HG02763 (cell line): ENCODE data around the gene NHEJ1.

Source experiments
- ATAC-seq: cut with Tn5 transposase; IDR thresholded peaks from one replicate; pipeline ENCODE4 v1.9.1; 2021; ENCODE audit warnings: mild to moderate bottlenecking, moderate library complexity; ENCODE audit not compliant: unreplicated experiment

Gene NHEJ1

DNA sequence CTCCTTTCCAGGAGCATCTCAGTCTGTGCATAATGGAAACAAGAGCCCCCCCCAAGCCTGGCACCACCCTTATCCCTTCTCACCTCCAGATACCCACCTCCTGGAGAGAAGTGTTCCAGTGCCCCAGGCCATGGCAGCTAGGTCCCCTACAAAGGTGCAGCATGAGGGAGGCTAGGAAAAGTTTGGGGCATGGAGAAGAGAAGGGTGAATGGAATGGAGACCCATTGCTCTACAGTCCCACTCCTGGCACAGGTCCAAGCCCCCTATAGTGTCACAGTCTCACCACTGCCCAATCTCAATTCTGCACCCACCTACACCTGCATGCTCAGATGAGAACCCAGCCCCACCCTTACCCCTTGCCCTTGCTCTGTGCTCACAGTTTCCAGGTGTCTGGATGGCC is 8.3 kb upstream of the NHEJ1 start:
- no peak for ATAC-seq

DNA sequence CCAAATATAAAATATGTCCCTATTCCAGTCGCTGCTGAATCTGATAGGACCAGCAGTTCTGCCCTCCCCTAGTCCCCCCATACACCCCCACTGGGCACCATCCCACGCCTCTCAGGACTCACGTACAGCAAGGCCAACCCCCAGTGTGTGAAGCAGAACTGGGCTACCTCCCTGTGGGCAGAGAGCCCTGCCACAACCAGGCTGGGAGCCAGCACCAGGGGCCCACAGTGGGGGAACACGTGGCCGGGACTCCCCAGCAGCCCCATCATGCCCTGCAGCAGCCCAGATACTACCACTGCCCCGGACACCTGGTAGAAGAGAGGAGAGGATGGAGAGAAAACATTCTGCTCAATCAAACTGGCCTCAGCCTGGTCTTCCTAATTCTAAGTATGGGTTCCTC is 7.9 kb upstream of the NHEJ1 start:
- ATAC-seq = no peak

DNA sequence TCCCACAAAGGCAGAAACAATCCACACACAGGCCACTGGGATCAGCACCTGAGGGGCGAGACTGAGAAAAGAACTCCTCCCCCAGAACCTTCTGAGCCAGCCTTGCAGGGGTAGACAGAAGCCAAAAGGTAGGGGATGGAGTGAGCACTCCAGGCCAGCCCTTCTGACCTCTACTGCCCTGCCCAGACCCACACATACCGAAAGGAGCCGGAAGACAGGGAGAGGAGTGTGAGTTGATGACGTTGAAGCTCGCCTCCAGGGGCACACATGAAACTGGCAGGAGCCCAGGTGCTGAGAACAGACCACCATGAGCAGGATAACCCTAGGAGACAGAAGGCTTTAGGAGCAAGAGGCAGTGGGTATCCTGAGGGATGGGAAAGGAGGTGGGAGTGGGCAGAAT is 7.4 kb upstream of the NHEJ1 start:
- ATAC-seq = no peak

DNA sequence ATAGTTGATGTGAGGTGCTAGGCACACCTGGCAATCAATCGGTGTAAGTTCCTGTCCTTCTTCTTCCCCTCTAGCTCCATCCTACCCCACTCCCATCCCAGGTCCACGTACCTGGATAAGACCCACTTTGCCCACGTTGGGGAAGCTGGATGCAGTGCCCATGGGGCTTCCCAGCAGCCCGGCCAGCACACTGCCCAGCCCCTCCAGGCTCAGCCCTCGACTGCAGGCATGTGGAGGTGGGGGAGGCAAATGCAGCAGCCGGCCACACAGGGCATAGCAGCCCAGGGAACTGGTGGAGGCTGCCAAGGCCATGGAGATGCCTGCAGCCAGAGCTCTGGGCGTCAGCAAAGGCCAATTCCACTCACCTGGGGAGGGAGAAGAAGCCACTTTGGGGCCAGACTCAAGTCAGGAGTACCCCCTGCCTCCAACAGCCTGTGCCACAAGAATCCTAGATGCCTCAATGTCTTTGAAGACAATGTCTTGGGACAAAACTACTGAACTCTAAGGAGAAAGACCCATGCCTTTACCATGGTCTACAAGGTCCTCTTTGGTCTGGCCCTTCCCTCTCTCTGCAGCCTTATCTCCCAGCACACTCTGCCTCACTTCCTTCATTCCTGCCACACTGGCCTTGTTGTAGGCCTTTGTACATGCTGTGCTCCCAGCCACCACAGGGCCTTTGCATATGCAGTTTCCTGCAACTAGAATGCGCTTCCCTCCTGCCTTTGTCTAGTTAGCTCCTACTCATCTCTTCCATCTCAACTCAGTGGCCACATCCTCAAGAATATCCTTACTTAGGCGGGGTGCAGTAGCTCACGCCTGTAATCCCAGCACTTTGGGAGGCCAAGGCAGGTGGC is 4.7 kb upstream of the NHEJ1 start:
- ATAC-seq = no peak

DNA sequence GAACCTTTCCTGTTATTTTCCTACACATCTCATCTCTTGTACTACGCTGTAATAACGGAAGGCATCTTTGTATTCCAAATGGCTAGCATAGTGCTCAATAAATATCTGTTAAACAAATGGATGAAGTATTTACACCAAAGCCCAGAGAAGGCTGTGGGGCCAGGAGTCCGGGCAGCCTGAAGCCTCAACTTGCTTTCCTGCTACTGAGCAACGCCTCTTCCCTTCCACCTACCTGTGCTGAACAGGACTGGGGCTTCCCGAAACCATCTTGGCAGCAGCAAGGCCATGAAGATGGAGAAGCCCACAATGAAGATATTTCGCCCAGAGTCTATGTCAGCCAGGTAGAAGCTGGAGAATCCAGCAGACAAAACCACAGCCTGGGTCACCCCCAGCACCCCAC is 2.5 kb upstream of the NHEJ1 start:
- ATAC-seq = no peak

DNA sequence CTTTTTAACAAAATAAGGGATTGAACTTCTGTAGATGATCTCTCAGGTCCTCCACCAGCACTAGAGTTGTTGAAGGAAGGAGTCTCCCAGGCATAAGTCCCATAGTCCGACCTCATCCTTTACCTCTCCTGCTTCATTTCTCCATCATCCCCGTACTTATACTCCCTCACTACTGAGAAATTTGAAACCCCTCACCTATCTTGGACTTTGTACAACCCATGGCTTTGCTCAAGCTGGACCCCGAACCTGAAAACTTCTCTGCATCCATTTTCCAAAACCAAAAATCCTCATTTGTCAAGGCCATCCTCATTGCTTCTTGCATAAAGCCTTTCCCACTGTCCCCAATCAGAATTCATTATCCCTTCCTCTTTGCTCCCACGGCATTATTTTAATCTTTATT is 482 bp upstream of the NHEJ1 start:
- no peak for ATAC-seq

DNA sequence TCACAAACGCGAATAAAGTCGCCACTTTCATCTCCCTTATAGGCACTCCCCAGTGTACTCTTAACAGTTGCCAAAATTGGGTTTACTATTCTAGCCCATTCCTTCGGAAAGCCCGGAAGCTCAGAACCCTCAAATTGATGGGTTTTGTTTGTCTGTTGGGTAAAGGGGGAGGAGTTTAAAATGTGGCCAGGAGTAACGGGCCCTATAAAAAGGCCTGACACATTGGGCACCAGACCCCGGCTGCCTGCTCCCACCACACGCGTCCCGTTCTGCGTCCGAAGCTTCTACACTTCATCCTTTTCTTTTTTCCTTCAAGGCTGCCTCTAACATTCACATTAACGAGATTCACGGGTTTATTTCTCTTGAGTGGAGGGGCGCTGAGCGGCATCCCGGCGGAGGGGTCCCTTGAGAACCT is 837 bp downstream of the NHEJ1 start:
- no peak for ATAC-seq

DNA sequence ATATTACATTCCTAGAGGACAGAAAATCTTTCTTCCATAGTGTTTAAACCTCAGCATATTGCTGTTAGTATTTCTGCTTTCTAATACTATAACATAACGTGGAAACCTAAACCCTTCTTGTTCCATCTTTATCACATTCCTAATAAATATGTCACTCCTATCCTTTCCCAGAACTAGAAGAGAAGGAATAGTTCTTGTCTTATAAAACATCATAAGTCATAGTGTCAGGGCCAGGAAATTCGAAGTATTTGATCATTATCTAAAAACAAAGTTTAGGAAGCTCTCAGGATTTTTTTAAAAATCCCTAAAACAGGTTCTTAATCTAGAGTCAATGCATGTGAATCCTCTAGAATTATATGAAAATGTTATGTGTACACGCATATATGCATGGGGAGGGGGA is 2.0 kb downstream of the NHEJ1 start:
- no peak for ATAC-seq

DNA sequence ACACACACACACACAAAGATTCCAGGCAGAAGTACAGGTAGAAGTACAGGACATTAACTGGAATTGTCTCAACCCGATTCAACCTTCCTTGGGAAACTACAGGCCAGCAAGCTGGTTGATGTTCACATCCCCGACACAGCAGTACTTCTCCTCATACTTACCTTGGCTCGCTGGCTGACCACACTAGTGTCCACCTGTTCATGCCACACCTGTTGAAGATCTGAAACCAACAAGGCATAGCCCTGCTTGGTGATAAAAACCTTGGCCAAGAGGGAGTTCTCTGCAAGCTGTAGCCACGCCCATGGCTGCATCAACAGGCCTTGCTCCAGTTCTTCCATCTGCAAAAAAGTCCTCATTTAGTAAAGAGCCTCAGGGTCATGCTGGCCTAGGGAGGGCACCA is 2.6 kb downstream of the NHEJ1 start:
- no peak for ATAC-seq

DNA sequence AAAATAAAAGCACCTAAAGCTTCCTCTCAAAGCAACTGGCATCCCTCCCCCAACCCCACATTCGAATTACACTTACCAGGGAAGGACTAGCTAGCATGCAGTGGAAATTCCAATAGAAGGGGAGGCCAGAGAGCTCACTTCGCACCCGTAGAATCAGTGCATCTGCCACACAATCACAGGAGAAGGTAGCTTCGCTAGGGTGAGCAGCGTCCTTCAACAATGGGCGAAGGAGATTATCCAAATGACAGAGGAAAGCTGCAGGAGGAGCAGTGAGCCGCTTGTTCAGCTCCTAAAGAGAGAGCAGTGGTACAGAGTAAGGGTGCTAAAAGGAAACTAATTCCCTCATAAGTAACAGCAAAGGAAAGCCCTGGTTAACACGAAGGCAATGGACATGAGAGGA is 3.2 kb downstream of the NHEJ1 start:
- no peak for ATAC-seq

DNA sequence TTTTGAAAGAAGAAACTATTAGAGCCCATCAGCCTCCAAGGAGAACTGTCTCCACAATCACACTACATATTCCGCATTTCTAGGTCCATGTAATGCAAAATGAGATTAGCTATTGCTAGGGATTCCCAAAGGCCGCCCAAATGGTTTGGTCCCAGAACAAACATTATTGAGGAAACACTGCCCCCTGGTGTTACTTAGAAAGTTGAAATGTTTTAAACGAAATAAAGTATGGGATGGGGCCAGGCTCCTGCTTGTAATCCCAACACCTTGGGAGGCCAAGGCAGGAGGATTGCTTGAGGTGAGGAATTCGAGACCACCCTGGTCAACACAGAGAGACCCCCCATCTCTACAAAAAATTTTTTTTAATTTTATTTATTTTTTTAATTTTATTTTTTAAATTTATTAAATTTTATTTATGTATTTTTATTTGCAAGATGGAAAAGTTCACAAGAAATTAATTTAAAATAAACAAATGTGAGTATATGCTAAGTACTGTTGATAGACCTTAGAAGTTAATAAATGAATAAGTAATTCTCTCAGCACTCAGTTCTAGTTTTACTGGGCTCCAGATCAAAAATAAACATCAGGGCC is 5.5 kb downstream of the NHEJ1 start:
- no peak for ATAC-seq

DNA sequence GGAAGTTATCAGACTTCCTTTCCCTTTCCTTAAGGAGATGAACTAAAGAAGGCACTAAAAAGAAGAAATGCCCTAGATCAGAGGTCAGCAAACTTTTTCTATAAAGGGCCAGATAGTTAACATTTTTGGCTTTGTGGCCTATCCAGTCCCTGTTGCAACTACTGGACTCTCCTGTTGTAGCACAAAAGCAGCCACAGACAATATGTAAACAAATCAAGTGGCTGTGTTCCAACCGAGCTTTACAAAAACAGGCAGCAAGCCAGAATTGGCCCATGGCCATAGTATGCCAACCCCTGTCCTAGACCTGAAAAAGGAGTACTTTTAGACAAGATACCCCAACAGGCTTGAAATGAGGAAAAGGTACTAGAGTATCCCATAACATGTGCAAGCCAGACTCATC is 10.9 kb downstream of the NHEJ1 start:
- no peak for ATAC-seq

DNA sequence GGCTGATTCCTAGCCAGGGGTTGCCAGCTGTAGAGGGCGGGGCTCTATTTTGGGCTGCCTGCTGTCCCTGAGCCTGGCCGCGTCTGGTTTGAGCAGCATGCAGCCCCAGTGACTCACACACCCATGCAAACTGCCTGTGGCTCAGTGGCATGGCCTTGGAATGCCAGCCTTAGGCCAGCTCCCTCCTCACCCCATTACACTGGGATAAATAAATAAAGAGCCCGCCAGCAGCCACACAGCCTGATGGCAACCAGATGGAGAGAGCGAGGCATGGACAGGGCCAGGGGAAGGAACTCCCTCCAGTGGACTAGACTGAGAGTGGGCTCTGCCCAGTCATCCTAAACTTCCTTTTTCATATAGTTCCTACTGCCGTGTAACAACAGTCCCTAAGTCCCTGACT is 18.3 kb downstream of the NHEJ1 start:
- no peak for ATAC-seq

DNA sequence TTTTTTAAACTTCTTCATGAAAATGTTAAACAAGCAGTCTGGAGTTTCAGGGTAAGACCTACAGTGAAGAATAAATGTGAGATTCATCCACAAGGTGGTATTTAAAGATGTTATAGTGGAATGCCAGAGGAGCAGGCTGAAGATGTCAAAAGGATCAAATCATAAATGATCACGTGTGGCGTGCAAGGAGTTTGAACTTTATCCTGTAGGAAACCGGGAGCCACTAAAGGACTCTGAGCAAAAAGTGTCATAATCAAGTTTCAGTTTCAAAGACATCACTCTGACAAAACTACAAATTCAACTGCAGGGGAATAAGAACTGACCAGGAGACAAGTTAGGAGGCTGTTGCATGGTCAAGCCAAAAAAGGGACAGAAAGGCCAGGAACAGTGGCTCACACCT is 19.9 kb downstream of the NHEJ1 start:
- no peak for ATAC-seq

DNA sequence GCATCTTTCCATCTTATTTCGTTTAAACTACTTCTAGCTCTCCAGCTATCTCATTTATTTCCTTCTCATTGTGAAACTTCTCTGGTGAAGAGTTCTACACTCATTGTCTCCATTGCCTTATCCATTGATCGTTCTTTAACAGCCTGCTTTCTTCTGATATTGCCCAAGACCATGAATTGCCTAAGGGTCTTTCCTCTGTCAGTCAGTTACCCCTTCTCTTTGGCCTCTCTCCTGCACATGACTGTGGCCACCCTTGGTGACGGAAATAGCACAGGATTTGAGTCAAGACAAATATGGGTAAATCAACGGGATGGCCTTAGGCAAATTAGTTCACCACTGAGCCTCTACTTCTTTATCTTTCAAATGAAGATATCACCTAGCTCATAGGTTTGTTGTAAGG is 26.6 kb downstream of the NHEJ1 start:
- ATAC-seq = no peak

DNA sequence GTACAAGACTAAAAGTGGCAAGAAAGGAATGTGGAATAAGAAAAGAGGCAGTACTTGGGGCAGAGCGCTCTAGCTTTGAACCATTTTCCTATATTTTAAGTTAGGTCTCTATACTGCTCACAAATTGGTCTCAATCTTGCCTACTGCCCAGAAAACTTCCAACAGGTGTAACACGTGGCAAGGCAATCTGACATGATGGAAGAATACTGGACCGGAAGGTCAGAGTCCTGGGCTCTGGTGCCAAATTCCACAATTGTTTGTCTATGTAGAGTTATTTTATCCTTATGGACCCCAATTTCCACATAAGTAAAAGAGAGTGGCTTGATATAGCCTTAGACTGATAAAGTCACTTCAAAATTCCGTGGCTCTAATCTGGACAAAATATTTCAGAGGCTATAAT is 28.9 kb downstream of the NHEJ1 start:
- ATAC-seq = no peak

DNA sequence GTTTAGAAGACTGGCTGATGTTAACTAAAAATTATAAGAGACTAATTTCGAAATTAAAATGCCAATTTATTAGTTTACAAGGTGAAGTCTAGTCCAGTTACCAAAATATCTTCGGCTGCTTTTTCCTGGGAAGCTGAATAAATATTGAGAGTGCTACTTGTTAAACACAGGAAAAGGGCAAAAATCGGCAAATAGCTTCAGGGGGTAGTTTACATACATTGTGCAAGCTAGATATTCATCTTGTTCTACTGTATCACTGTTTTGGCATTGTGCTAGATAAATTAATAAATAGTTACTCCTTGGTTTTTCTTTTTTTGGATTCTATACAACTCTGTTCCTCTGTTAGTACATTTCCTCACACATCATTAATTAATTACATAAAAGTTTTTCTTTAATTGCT is 29.3 kb downstream of the NHEJ1 start:
- no peak for ATAC-seq

DNA sequence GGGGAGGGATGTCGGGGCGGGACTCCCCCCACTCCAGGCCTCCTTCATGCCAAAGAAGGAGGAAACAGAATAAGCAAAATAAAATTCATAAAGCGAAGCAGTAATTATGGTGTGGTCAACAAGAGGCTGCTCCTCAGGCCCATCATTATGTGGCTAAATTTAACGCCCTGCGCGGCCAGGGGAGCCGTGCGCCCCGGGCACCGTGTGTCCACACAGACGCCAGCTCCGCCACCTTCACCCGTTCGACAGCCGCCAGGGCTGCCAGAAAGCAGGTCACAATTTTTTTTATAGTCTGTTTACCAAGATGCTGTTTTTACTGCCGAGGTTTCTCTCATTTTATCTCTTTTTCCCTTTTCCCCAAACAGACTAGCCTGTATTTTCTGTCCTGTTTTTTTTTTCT is 31.0 kb downstream of the NHEJ1 start:
- no peak for ATAC-seq

DNA sequence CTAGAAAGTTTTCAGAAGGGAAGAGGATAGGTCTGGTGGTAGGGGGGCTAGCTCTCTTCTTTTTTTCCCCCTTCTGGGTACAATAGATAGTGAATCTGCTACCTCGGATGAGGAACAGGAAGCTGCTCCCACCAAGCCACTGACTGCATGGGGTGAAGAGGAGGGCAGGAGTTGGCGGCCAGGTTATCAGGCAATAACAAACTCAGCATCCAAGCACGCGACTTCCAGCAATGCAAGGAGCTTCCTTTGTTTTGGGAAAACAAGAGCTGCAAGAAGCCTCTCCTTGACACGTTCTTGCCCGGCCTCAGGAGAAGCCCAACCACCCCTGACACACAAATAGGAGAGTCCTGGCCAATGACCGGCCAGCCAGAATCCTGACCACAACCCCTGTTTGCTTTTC is 32.2 kb downstream of the NHEJ1 start:
- ATAC-seq = no peak

DNA sequence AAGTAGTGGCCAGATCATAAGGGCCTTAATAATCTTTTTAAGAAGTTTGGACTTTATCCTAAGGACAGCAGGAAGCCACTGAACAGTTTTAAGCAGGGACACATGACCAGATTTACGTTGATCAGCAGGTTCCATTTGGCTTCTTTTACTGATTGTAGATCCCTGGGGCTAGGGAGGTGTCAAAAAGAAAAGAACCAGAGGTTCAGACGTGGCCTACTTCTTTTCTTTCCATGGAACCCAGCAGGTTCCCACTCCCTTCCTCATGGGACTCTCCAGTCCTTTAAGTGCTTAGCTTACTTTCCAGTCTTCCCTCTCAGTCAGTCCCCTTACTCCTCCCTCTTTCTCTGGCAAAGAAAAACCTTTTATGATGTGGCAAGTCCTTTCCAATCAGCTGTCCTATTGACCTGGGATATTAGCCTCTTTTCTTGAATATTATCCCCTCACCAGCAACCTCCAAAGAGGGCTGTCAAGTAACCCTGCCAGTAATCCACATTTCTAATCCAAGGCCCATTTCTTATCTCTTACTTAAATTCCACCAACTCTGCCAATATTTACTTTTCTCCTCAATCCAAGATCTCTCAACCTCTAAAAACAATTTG is 33.5 kb downstream of the NHEJ1 start:
- no peak for ATAC-seq

DNA sequence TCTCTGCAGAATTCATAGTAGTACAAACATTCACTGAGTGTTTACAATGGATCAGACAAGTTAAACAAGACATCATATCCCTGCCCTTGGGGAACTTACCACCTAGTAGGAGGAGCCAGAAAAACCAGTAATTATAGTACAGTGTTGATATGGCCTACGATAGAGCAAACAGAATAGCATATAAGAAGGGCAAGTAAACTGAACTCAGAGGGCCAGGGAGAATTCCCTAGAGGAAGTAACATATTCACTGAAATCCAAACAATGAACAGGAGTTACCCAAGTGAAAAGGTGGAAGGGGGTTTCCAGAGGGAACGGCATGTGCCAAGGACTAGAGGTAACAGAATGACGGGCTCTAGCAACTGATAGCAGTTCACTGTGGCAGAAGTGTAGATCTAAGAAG is 34.1 kb downstream of the NHEJ1 start:
- no peak for ATAC-seq

DNA sequence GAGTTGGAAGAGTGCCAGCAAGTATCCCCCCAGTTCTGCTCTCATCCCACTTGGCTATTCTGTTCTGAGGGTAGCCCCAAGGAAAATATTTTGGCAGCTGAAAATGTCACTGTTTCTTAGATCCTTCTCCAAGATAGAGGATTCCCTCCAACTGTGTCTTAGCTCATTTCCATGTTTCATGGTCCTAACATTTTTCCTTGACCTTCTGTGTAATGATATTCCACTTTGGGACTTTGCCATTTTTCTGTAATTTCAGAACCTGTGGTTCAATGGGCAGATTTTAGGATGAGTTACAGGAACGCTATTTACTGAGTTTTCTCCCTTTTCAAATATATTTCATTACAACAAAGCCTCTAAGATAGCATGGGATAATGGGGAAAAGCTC is 34.7 kb downstream of the NHEJ1 start:
- ATAC-seq = no peak
